Anterior cingulate cortex (tissue), 58 donors: Measurements from ENCODE around the gene ARHGAP4.

ENCODE experiments used
- DNase-seq, 58 donors: peaks; one replicate each; lab custom pipeline; 2025; lab: John Stamatoyannopoulos, UW

ARHGAP4 gene

DNA sequence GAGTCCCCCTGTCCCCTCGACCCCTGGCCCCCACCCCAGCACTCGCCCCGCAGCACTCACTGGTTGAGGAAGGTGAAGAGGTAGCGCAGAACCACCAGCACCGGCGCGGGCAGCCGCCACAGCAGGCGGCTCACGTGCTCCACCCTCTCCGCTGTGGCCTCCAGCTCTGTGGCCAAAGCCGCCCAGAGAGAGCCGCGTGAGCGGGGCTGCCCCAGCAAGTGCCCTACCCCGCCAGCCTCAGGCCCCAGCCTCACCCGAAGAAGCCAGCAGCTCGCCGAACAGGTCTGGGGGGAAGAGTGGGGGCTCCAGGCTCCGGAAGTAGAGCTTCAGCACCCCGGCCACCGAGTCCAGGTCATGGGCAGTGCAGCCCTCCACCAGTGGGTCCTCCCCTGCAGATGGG, 15.6 kb downstream of the ARHGAP4 start:
- no peak for DNase-seq

DNA sequence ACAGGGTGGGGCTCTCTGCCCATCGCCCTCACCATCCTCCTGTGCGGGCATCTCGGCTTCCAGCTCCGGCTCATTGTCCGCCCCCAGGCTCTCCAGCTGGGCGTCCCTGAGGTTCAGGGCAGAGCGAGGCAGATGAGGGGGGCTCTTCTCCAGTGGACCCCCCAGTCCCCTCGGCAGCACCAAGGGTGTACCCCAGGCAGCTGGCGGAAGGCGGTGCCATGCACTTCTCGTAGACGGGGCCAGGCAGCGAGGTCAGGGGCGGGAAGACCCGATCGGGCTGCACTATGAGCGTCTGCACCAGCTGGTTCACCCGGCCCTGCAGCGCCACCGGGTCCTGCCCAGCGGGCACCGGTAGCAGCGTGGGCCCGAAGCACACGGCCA, 16.1 kb downstream of the ARHGAP4 start:
- no peak for DNase-seq

DNA sequence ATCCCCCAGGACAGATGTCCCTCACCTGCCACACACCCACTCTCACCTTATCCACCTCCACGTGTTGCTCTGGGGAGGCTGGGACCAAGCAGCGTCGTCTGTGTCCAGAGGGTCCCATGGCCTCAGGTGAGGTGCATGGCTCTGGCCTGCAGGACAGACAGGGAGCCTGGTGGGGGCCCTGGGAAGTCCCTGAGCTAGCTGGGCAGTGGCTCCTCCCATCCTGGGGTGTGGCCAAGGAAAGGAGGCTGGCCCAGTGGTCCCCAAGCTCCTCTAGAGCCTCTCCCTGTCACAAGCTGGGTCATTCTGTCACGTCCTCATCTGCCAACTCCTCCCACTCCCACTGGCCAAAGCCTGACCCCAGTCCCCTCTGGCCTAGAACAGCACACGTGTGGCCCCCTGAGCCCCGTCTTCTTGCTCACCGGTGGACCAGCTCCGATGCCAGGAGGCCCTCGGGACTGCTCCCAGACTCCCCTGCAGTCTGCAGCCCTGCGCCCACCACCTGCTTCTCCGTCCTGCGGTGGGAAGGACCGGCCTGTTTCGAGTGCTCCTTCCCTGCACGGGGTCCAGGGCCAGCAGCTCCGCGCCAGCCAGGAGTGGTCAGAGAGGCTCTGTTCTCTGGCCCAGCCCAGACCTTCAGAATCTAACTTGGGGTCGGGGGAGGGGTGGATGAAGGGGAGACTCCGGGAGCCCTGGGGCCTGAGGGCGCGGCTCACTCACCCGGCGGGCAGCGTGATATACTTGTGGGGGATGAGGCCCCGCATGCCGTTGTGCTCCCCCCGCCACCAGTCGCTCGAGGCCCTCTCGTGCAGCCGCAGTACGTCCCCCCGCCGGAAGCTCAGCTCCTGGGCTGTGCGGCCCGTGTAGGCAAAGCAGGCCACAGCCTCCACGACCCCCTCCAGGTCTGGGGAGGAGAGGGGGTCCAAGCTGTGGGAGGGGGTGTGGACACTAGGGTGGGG, 16.8 kb downstream of the ARHGAP4 start:
- DNase-seq = no peak

DNA sequence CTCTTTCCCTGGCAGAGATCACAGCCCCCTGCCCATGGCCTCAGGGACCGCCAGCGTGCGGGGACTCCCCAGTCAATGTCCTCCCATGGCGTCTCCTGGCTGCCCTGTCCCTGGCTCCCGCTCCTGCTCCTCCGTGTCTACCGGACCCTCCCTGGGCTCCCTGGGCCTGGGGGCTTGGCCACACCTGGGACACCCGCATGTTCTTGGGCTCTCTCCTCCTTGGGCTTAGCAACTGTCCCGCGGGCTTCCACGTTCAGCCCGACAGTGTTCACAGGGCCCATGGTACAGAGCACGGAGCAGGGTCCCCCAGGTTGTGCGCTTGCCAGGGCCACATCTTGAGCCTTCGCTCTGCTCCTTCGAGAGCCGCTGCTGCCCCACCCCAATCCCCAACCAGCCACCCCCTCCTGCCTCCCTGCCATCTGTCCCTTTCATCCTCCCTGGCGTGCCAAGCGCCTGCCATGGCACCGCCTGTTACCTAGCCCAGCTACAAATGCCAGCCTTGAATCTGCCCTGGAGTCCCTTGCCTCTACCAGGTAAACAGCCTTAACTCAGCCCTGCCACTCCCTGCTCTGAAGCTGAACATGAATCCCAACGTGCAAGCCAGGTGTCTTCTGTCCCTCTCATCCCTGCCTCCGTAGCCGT, 17.7 kb downstream of the ARHGAP4 start:
- DNase-seq = no peak

DNA sequence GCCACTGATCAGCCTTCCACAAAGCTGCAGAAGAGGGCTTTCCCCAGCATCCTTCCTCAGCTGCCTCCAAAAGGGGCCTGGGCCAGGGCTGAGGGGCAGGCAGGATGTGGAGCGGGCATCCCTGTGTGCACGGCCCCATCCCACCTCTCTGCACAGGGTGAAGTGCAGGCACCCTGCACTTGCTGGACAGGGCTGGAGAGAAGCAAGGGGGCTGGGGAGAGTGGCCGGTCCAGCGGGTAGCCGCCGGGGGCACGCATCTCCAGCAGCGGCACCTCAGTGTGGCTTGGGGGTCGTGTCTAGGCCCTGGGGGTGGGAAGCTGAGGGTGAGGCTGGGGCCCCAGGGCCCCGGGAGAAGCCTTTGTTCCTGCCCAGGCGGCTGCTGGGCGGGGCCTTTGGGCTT, 18.6 kb downstream of the ARHGAP4 start:
- no peak for DNase-seq

DNA sequence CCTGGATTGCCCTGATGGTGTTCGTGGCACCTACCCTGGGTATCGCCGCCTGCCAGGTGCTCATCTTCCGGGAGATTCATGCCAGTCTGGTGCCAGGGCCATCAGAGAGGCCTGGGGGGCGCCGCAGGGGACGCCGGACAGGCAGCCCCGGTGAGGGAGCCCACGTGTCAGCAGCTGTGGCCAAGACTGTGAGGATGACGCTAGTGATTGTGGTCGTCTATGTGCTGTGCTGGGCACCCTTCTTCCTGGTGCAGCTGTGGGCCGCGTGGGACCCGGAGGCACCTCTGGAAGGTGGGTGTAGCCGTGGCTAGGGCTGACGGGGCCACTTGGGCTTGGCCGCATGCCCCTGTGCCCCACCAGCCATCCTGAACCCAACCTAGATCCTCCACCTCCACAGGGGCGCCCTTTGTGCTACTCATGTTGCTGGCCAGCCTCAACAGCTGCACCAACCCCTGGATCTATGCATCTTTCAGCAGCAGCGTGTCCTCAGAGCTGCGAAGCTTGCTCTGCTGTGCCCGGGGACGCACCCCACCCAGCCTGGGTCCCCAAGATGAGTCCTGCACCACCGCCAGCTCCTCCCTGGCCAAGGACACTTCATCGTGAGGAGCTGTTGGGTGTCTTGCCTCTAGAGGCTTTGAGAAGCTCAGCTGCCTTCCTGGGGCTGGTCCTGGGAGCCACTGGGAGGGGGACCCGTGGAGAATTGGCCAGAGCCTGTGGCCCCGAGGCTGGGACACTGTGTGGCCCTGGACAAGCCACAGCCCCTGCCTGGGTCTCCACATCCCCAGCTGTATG, 19.7 kb downstream of the ARHGAP4 start:
- DNase-seq = no peak

DNA sequence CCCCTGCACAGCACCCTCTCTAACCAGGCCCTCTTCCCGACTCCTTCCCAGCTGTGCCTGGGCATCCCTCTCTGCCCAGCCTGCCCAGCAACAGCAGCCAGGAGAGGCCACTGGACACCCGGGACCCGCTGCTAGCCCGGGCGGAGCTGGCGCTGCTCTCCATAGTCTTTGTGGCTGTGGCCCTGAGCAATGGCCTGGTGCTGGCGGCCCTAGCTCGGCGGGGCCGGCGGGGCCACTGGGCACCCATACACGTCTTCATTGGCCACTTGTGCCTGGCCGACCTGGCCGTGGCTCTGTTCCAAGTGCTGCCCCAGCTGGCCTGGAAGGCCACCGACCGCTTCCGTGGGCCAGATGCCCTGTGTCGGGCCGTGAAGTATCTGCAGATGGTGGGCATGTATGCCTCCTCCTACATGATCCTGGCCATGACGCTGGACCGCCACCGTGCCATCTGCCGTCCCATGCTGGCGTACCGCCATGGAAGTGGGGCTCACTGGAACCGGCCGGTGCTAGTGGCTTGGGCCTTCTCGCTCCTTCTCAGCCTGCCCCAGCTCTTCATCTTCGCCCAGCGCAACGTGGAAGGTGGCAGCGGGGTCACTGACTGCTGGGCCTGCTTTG, 20.5 kb downstream of the ARHGAP4 start:
- no peak for DNase-seq

DNA sequence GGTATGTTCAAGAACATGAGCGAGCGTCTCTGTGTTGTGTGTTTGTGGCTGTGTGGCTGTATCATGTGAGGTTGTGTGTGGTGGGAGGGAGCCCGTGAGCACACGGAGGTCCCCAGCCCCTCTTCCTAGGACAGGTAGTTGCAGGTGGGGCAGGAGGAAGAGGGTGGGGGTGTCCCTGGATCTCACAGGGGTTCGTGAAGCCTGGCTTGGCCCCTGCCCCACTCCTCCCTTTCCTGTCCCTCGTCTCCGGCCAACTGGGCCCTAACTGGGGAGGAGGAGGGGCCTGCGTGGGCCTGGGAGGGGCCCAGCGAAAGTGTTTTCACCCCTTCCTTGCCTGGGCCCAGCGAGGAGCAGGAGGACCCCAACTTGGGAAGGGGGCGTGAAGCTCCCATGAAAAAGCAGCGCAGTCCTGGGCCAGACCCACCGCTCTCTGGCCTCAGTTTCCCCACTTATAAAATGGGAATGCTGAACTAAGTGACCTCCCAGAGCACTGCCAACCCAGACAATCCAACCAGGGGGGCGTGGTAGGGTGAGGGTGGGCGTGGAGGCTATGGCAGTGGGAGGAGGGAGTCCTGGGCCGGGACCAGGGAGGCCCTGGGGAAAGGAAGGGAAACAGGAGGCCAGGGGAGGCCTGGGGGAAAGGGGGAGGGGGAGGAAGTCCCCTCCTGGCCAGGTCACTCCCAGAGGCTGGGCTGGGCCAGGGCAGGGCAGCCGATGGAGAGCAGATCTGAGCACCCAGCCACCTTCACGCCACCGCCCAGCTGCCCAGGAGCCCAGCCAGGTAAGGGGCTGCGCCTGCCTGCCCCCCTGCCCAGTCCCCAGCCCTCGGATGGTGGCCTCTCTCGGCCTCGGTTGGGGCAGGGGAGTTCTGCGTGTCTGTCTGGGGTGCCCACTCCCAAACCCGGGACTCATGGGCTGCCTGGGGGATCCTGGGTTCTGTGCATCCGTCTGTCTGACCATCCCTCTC, 21.8 kb downstream of the ARHGAP4 start, which contains the start of gene AVPR2:
AVPR2 (plus strand) TSS at position 683 of the 967 bp plus-strand sequence. CDS start 473 bp downstream, outside the sequence.
- no peak for DNase-seq

DNA sequence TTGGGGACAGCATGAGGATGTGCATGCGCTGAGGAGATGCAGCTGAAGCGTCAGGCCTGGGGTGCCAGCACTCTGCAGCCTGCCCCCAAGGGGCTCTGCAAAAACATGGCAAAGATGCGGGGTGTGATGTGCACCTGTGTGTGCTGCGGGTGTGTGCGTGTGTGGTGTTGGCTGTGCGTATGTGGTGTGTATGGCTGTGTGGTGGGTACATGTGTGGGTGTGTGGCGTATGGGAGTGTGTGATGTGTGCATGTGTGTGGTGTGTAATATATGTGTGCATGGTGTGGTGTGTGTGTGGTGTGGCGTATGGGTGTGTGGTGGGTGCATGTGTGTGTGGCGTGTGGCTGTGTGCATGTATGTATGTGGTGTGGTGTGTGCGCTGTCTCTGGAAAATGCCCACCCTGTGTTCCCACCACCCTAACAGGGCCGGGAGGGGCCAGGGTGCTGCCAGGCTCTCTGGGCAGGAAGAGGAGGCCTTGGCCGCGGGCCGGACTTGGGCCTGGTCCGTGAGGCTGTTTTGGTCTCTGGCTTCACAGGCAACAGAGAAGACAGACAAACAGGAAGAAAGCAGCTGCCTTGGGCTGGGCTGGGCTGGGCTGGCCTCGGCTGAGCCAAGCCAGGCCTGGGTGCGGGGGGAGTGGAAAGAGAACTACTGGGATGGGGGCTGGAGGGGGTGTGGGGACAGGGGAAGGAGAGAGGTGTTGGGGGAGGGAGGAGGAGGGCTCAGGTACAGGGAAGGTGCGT, 22.7 kb downstream of the ARHGAP4 start:
- no peak for DNase-seq

DNA sequence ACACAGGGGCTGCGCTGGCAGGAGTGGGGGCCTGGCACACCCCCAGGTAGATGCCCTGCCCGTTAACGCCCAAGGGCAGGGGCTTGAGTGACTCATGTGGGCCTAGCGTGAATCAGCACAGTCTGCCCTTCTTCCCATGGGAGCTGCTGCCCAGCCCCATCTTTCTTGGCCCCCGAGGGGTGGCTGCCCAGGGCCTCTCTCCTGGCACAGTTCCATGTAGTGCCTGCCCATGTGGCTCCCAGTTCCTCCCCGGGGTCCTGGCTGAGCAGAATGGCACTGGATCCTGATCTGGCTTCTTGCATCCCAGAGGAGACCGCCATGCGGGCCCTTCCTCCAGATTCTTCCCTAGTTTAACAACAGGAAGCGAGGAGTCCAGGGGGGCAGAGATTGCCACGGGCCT, 23.7 kb downstream of the ARHGAP4 start:
- DNase-seq = no peak

DNA sequence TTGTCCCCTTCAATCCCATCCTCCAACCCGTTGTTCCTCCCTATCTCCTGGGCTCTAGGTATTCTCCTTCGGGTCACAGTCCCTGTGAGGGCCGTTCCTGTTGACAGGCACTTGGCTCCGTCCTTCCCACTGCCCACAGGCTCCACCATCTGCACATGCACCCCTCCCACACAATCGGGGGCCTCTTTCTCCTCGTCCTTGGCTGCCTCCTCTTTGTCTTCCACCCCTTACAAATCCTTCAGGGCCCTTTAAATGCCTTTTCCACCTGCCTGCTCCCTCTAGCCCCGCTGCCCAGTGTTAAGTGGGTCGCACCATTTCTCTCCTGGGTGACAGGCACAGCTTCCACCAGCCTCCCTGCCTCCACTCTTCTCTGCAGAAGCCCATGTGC, 24.3 kb downstream of the ARHGAP4 start:
- no peak for DNase-seq

DNA sequence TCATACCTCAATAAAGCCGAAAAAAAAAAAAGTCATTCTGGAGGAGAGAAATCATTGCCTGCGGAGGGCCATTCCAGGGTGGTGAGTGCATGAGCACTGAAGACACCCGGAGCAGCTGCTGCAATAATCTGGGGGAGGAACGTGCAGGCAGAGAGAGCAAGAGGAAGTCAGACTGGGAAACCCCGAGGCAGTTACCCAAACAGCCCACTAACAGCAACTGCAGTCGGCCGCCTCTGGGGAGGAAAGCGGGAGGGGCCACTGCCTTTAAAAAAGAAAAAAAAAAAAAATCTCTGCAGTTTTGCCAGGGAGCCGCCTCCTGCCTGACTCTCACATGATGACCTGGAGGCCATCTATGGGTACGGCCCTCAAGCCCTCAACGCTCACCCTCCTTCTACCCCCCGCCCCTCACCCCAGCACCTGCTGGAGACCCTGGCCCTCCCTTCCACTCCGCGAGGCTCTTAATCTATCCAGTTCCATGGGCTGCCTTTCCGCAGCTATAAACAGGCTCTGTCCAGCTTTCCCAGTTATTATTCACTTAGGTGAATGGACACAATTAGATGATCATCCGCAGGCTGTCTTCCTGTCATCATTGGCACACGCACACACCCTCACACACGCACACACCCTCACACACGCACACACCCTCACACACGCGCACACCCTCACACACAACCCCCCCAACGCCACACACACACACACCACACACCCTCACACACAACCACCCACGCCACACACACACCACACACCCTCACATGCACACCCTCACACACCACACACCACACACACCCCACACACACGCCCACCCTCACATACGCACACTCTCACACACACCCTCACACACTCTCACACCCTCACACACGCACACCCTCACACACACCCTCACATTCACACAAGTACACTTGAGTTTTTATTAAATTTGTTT, 25.0 kb downstream of the ARHGAP4 start:
- DNase-seq = peak in 1 of 58 donors; percentile 22

DNA sequence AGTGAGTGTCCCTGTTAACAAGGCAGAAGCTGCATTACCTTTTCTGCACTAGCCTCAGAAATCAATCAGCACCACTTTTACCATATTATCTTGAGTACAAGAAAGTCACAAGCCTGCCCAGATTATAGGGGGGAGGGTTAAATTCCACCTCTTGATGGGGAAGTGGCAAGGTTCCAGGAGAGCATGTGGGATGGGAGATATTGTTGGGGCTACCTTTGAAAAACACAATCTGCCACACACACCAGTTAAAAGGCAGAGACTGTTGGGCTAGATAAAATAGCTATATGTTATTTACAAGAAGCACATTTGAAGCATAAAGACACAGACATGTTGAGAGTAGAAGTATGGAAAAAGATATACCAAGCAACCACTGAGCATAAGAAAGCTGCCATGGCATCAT, 28.2 kb downstream of the ARHGAP4 start:
- DNase-seq = no peak

DNA sequence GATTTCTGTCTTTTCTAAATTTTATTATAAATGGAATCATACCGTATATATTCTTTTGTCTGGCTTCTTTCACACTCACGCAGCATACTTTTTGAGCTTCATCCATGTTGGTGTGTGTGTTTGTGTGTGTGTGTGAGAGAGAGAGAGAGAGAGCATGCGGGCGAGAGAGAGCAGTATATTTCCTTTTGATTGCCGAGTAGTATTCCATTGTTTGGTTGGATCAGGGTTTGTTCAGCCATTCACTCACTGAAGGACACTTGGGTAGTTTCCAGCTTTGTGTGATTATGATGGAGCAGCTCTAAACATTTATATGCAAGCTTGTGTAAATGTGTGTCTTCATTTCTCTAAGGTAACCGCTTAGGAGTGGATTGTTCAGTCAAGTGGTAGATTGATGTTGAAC, 36.9 kb downstream of the ARHGAP4 start:
- DNase-seq = no peak

DNA sequence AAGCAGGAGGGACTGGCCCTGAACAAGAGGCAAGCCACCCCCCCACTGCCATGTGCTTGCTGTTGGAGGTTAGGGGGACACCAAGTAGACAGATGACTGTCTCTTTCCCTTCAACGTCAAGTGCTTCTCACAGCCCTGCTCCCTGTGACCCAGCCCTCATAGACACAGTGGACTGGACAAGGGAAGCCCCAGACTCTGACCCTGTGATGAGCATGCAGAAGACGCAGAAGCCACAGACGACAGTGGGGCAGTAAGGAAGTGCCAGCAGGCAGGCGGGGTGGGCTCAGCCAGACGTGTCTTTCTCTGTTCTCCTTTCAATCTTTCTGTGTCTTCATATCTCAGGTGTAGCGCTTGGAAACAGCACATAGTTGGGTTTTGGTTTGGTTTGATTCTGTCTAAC, 37.7 kb downstream of the ARHGAP4 start:
- no peak for DNase-seq

DNA sequence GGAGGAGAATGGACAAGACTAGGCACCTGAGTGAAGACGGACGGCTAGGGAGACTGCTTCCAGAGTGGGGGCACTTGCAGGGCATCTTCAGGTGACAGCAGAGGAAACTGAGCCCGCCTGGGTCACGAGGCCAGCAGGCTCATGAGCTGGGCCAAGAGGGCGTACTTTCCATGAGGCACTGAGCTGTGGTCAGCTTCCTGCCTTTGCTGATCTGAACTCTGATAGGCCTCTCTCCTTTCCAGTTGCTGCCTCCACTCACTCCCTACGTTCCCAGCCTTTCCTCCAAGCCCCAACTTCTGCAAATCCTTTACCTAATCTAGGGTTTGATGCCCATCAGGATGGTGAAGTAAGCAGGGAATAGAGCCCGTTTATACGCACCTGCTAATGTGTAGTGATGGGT, 38.7 kb downstream of the ARHGAP4 start:
- DNase-seq = no peak

DNA sequence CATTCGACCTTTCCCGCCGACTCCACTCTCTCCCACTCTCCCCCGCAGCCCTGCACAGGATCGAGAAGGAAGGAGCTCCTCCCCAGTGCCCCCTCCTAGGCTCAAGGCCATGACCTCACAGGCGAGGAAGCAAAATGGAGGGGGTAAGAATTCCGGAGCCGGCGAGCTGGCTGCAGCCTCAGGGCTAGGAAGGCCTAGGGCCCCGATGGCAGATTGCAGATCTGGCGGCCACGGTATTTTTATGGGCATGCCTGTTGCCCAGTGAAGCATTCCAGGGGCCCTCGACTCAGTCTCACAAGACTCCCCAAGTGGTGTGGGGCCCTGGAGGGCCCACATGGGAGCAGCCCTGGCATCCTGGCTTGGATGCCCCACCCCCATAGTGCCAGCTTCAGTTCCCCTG, 39.1 kb downstream of the ARHGAP4 start:
- DNase-seq = no peak
